Measurements from ENCODE around the gene COL5A1.

- TF ChIP-seq TOX (CRISPR knock-in tag; IDR thresholded peaks at IDR 0.05; ENCODE audit: borderline replicate concordance) (no peak), CREB5 (CRISPR knock-in tag; IDR thresholded peaks at IDR 0.05; ENCODE audit: low read depth) (no peak), TSHZ2 (CRISPR knock-in tag; IDR thresholded peaks at IDR 0.05) (no peak), RARB (CRISPR knock-in tag; IDR thresholded peaks at IDR 0.05) (no peak), ISL1 (CRISPR knock-in tag; IDR thresholded peaks at IDR 0.05) (no peak), PATZ1 (CRISPR knock-in tag; IDR thresholded peaks at IDR 0.05; ENCODE audit: borderline replicate concordance) (no peak)
Measured at GRCh38 chr9:134820901-134821300, 179.3 kb downstream of the COL5A1 start.

All from SK-N-SH treated with all-trans-retinoic acid at 6 μM for 48 hours (cell line).